GM19193 (cell line): ENCODE results near the gene OR1J4.

Experiments used
- POLR2A ChIP-seq: IDR thresholded peaks from 4 replicates; pipeline ENCODE4 v1.6.1; 2011; ENCODE audit not compliant: insufficient read depth, insufficient read length; ENCODE audit errors: extremely low read depth

OR1J4 gene, protein sequence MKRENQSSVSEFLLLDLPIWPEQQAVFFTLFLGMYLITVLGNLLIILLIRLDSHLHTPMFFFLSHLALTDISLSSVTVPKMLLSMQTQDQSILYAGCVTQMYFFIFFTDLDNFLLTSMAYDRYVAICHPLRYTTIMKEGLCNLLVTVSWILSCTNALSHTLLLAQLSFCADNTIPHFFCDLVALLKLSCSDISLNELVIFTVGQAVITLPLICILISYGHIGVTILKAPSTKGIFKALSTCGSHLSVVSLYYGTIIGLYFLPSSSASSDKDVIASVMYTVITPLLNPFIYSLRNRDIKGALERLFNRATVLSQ

DNA sequence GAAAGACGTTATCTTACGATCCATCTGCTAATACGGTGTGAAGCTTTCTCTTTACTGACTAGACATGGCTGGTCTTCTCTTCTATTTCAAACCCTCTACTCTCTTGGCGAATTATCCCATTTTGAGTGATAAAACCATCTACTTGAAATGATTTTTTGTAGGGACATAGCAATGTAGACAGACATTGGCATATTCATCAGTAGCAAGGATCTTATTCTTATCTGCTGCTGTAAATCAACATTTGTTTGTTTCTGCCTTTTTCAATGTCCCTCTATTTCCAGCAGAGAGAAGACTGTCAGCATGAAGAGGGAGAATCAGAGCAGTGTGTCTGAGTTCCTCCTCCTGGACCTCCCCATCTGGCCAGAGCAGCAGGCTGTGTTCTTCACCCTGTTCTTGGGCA is at the start of gene OR1J4:
Gene OR1J4, plus strand, starts transcription at position 301 of the 400 bp plus-strand sequence. Its CDS starts 0 bp downstream, at position 301.
- TF ChIP-seq POLR2A, result no peak

- no peak for TF ChIP-seq POLR2A
Observed at GRCh38 chr9:122474561-122474960, 44.4 kb upstream of the OR1J4 start.

DNA sequence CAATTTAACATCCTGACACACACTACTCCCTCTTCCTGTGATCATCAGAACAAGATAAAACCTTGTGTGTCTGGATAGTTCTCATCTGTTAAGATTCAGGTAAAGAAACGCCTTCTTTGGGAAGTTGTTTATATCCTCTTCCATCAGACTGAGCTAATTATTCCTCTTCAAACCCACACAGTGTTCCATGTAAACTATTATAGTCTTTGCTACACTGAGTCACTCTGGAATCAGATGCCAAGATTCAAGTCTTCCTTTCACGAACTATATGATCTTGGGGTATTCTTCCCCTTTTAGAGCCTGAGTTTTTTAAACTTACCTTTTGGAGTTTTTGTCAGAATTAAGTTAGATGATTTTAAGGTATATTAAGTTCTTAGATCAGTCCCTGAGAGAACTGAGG is 43.2 kb upstream of the OR1J4 start:
- TF ChIP-seq POLR2A, result no peak

- no peak for TF ChIP-seq POLR2A
Observed at GRCh38 chr9:122477346-122477745, 41.6 kb upstream of the OR1J4 start.

GRCh38 chr9:122477826-122478225 is 41.1 kb upstream of the OR1J4 start, which contains the start of gene OR1J1:
OR1J1 (minus strand) TSS chr9:122477926; CDS start chr9:122477926, 0 bp downstream.
- no peak for TF ChIP-seq POLR2A

DNA sequence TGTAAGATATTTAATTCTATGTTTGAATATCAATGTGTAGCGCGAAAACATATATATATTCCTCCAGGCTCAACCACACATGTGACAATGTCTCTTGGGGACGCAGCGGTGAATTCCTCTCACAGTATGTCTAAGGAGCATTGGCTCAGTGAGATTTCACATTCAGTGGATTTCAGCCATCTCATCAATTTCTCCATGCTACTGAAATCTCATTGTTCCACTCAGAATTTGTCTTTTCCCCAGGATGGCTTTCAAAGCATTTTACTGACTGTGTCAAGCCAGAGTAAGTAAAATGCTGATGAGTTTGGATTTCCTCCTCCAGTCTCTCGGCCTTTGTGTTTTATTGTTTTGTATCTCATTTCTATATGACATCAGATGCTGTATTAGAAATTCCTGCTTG is 39.9 kb upstream of the OR1J4 start:
- no peak for TF ChIP-seq POLR2A

GRCh38 chr9:122498883-122499288 is 20.1 kb upstream of the OR1J4 start:
- TF ChIP-seq POLR2A, result no peak

- TF ChIP-seq POLR2A, result no peak
Observed at GRCh38 chr9:122506964-122507363, 12.0 kb upstream of the OR1J4 start.

DNA sequence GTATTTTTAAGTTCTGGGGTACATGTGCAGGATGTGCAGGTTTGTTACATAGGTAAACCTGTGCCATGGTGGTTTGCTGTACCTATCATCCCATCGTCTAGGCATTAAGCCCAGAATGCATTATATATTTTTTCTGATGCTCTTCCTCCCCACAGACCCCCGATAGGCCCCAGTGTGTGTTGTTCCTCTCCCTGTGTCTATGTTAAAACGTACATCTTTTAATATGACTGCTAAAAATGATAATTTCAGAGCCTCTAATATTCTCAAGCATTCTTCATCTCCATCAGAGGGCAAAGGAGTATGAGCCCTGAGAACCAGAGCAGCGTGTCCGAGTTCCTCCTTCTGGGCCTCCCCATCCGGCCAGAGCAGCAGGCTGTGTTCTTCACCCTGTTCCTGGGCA is 8.4 kb upstream of the OR1J4 start, which contains the start of gene OR1J2:
Gene OR1J2, plus strand, starts transcription at position 301 of the 400 bp plus-strand sequence. Its CDS starts 0 bp downstream, at position 301.
- no peak for TF ChIP-seq POLR2A

- TF ChIP-seq POLR2A, result no peak
Observed at GRCh38 chr9:122518226-122518625, 715 bp upstream of the OR1J4 start.

DNA sequence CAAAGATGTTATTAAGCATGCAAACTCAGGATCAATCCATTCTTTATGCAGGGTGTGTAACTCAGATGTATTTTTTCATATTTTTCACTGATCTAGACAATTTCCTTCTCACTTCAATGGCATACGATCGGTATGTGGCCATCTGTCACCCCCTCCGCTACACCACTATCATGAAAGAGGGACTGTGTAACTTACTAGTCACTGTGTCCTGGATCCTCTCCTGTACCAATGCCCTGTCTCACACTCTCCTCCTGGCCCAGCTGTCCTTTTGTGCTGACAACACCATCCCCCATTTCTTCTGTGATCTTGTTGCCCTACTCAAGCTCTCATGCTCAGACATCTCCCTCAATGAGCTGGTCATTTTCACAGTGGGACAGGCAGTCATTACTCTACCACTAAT is 435 bp downstream of the OR1J4 start:
- no peak for TF ChIP-seq POLR2A

- no peak for TF ChIP-seq POLR2A
Observed at GRCh38 chr9:122526602-122527001, 7.7 kb downstream of the OR1J4 start.

GRCh38 chr9:122527193-122527592 is 8.3 kb downstream of the OR1J4 start, which contains the start of gene OR1N1:
OR1N1 (minus strand) TSS chr9:122527293; CDS start chr9:122527293, 0 bp downstream.
- TF ChIP-seq POLR2A, result no peak

GRCh38 chr9:122536134-122536533 is 17.2 kb downstream of the OR1J4 start:
- TF ChIP-seq POLR2A, result no peak

- TF ChIP-seq POLR2A, result no peak
Observed at GRCh38 chr9:122538757-122539156, 19.8 kb downstream of the OR1J4 start.

GRCh38 chr9:122546196-122546595 is 27.3 kb downstream of the OR1J4 start:
- no peak for TF ChIP-seq POLR2A
